ENCODE data around the gene CCL24.
"Not testable (repeated sequence)": the region's sequence is repeated elsewhere in the genome, so short reads cannot be mapped to it uniquely, and the experiment has no call there.

Gene CCL24

GRCh38 chr7:75818472-75818871 is 4.9 kb upstream of the CCL24 start:
- no peak for DNase-seq

GRCh38 chr7:75817116-75817515 is 3.5 kb upstream of the CCL24 start:
- DNase-seq = no peak

- no peak for DNase-seq
These were observed 1.9 kb upstream of the CCL24 start for GRCh38 chr7:75815418-75816064.

- DNase-seq = no peak
These were observed 871 bp upstream of the CCL24 start for GRCh38 chr7:75814407-75814947.

GRCh38 chr7:75813084-75813483 is 522 bp downstream of the CCL24 start:
- no peak for DNase-seq

- no peak for DNase-seq
These were observed 1.5 kb downstream of the CCL24 start for GRCh38 chr7:75811894-75812678.

GRCh38 chr7:75809396-75809795 is 4.2 kb downstream of the CCL24 start:
- no peak for DNase-seq

GRCh38 chr7:75808106-75808505 is 5.5 kb downstream of the CCL24 start:
- no peak for DNase-seq

- DNase-seq = no peak
These were observed 6.2 kb downstream of the CCL24 start for GRCh38 chr7:75807452-75807851.

- DNase-seq = no peak
These were observed 6.9 kb downstream of the CCL24 start for GRCh38 chr7:75806560-75807307.

GRCh38 chr7:75804705-75805104 is 8.9 kb downstream of the CCL24 start:
- no peak for DNase-seq

- DNase-seq = no peak
These were observed 9.6 kb downstream of the CCL24 start for GRCh38 chr7:75804004-75804403.

- DNase-seq = no peak
These were observed 11.1 kb downstream of the CCL24 start for GRCh38 chr7:75802552-75802821.

- peak; percentile 28 for DNase-seq
These were observed 14.8 kb downstream of the CCL24 start for GRCh38 chr7:75798770-75799169.

GRCh38 chr7:75796420-75796819 is 17.2 kb downstream of the CCL24 start:
- no peak for DNase-seq

- no peak for DNase-seq
These were observed 17.7 kb downstream of the CCL24 start for GRCh38 chr7:75795831-75796285.

GRCh38 chr7:75793676-75794075 is 19.9 kb downstream of the CCL24 start:
- DNase-seq = no peak

- DNase-seq = not testable (repeated sequence)
These were observed 21.0 kb downstream of the CCL24 start for GRCh38 chr7:75792567-75792966.

GRCh38 chr7:75789361-75789924 is 24.2 kb downstream of the CCL24 start:
- DNase-seq = no peak

- not testable (repeated sequence) for DNase-seq
These were observed 25.3 kb downstream of the CCL24 start for GRCh38 chr7:75788154-75788847.

- not testable (repeated sequence) for DNase-seq
These were observed 30.5 kb downstream of the CCL24 start for GRCh38 chr7:75783058-75783457.

- not testable (repeated sequence) for DNase-seq
These were observed 32.8 kb downstream of the CCL24 start for GRCh38 chr7:75780647-75781273.
